HL-60 (cell line): Measurements from ENCODE around the gene OSER1.

Experiments
- CTCF ChIP-seq: IDR thresholded peaks from one replicate; pipeline ENCODE4 v1.5.1; 2011; ENCODE audit warnings: low read length, control low read depth, inconsistent platforms; ENCODE audit not compliant: insufficient read depth
- POLR2AphosphoS5 ChIP-seq: IDR thresholded peaks from 2 replicates; pipeline ENCODE4 v1.6.1; 2012; ENCODE audit warnings: low read depth

- TF ChIP-seq CTCF (no peak), POLR2AphosphoS5 (no peak)
Measured at GRCh38 chr20:44193801-44194200, 16.8 kb downstream of the OSER1 start.
